PC-9 (cell line): ENCODE data around the gene EIF5A.

Source experiments
- CTCF ChIP-seq: fragments of 200-600 bp; sonication (generic); conservative IDR thresholded peaks from 2 replicates; pipeline ENCODE4 v1.6.1; 2017; ENCODE audit warnings: mixed run types, antibody characterized with exemption, mild to moderate bottlenecking, moderate library complexity
- EZH2 ChIP-seq: fragments of 200-600 bp; sonication (generic); IDR thresholded peaks from 2 replicates; pipeline ENCODE4 v1.8.0; 2017; ENCODE audit warnings: antibody characterized with exemption, low read depth

DNA sequence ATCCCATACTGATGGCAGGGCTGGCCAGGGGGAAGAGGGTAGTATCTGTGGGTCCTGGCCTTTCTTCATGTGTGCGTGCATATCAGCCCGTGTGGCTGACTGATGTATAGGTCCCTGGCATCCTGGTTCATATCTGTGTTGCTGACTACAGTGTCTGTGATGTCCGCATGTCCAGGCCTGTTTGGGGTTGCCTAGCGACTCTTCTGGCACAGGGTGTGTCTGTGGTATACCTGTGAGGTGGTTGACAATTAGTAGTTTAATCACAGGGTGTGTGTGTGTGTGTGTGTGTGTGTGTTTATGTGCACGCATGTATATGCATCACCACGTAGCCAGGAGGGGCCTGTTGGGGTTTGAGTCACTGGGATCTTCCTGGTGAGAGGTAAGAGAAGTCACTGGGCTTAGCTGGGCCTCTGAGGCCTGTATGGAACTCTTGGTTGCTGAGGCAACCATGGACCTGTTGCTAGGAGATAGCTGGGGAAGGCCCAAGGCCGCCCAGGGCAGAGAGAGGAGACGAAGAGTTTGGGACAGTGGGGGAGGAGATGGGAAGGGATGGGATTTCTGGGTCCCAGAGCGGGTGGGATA, 46.9 kb downstream of the EIF5A start:
- TF ChIP-seq CTCF (no peak), EZH2 (no peak)
